Nephron progenitor cell (in vitro differentiated cells): ENCODE data around the gene GRIK1.

ENCODE experiments used
- DNase-seq: peaks from one replicate; pipeline ENCODE4 v3.0.0; 2021
- H3K27ac Mint-ChIP-seq: 2 replicates; pipeline ENCODE4 v1.8.0; 2021; ENCODE audit warnings: mild to moderate bottlenecking, moderate library complexity, mixed read lengths
- H3K27me3 Mint-ChIP-seq: 2 replicates; pipeline ENCODE4 v1.8.0; 2021; ENCODE audit warnings: mild to moderate bottlenecking, low read depth, mixed read lengths; ENCODE audit not compliant: poor library complexity
- H3K36me3 Mint-ChIP-seq: 2 replicates; pipeline ENCODE4 v1.8.0; 2021; ENCODE audit warnings: low read depth, mixed read lengths
- H3K4me1 Mint-ChIP-seq: 2 replicates; pipeline ENCODE4 v1.8.0; 2021; ENCODE audit warnings: mixed read lengths
- H3K4me3 Mint-ChIP-seq: 2 replicates; pipeline ENCODE4 v1.8.0; 2021; ENCODE audit warnings: mild to moderate bottlenecking, moderate library complexity, mixed read lengths
- H3K9me3 Mint-ChIP-seq: 2 replicates; pipeline ENCODE4 v1.8.0; 2021; ENCODE audit warnings: mild to moderate bottlenecking, moderate library complexity, mixed read lengths
- CTCF ChIP-seq: fragments of 200-600 bp; sonication (generic); IDR thresholded peaks from 2 replicates; pipeline ENCODE4 v1.5.0; 2021; ENCODE audit warnings: antibody characterized with exemption

Gene GRIK1

GRCh38 chr21:29634418-29634817 lies 305.4 kb downstream of the GRIK1 start:
- no peaks in the 10 kb centered on the region for H3K27me3 Mint-ChIP-seq
- no peak for TF ChIP-seq CTCF
- no peaks in the 10 kb centered on the region for H3K9me3 Mint-ChIP-seq
- peaks cover 15% of the 10 kb centered on the region for H3K4me1 Mint-ChIP-seq
- no peak for DNase-seq
- no peak overlapping the region for H3K4me3 Mint-ChIP-seq
- H3K36me3 Mint-ChIP-seq, result no peaks in the 10 kb centered on the region
- no peak overlapping the region for H3K27ac Mint-ChIP-seq

GRCh38 chr21:29633756-29634155 lies 306.0 kb downstream of the GRIK1 start:
- Mint-ChIP-seq H3K4me3 (no peak overlapping the region), H3K27me3 (no peaks in the 10 kb centered on the region), H3K27ac (no peak overlapping the region), H3K9me3 (no peaks in the 10 kb centered on the region), H3K4me1 (peaks cover 15% of the 10 kb centered on the region), H3K36me3 (no peaks in the 10 kb centered on the region)
- TF ChIP-seq CTCF, result no peak
- DNase-seq, result no peak

- Mint-ChIP-seq H3K4me3 (no peak overlapping the region), H3K27ac (no peak overlapping the region), H3K36me3 (no peaks in the 10 kb centered on the region), H3K9me3 (no peaks in the 10 kb centered on the region), H3K27me3 (no peaks in the 10 kb centered on the region), H3K4me1 (peaks cover 1% of the 10 kb centered on the region)
- DNase-seq, result no peak
- no peak for TF ChIP-seq CTCF
Measured at GRCh38 chr21:29630441-29630840, 309.4 kb downstream of the GRIK1 start.

- peaks cover 1% of the 10 kb centered on the region for H3K27me3 Mint-ChIP-seq
Measured at GRCh38 chr21:29627905-29628304, 311.9 kb downstream of the GRIK1 start.

GRCh38 chr21:29626801-29627470 lies 312.9 kb downstream of the GRIK1 start:
- H3K4me1 Mint-ChIP-seq, result no peaks in the 10 kb centered on the region
- H3K4me3 Mint-ChIP-seq, result no peak overlapping the region
- no peak for TF ChIP-seq CTCF
- no peaks in the 10 kb centered on the region for H3K9me3 Mint-ChIP-seq
- H3K27me3 Mint-ChIP-seq, result peaks cover 2% of the 10 kb centered on the region
- DNase-seq, result no peak
- H3K27ac Mint-ChIP-seq, result no peak overlapping the region
- H3K36me3 Mint-ChIP-seq, result no peaks in the 10 kb centered on the region

More at GRCh38 chr21:29627905-29628304, 311.9 kb downstream of the GRIK1 start:
- Mint-ChIP-seq H3K36me3 (no peaks in the 10 kb centered on the region), H3K27ac (no peak overlapping the region), H3K4me1 (no peaks in the 10 kb centered on the region), H3K4me3 (no peak overlapping the region), H3K9me3 (no peaks in the 10 kb centered on the region)
- TF ChIP-seq CTCF, result no peak
- DNase-seq, result no peak

- Mint-ChIP-seq H3K27ac (no peak overlapping the region), H3K36me3 (no peaks in the 10 kb centered on the region), H3K27me3 (peaks cover 2% of the 10 kb centered on the region), H3K4me1 (no peaks in the 10 kb centered on the region), H3K9me3 (no peaks in the 10 kb centered on the region), H3K4me3 (no peak overlapping the region)
- TF ChIP-seq CTCF, result no peak
- DNase-seq, result no peak
Measured at GRCh38 chr21:29625990-29626389, 313.8 kb downstream of the GRIK1 start.
